ENCODE data around the gene ALPK1.

Gene ALPK1

DNA sequence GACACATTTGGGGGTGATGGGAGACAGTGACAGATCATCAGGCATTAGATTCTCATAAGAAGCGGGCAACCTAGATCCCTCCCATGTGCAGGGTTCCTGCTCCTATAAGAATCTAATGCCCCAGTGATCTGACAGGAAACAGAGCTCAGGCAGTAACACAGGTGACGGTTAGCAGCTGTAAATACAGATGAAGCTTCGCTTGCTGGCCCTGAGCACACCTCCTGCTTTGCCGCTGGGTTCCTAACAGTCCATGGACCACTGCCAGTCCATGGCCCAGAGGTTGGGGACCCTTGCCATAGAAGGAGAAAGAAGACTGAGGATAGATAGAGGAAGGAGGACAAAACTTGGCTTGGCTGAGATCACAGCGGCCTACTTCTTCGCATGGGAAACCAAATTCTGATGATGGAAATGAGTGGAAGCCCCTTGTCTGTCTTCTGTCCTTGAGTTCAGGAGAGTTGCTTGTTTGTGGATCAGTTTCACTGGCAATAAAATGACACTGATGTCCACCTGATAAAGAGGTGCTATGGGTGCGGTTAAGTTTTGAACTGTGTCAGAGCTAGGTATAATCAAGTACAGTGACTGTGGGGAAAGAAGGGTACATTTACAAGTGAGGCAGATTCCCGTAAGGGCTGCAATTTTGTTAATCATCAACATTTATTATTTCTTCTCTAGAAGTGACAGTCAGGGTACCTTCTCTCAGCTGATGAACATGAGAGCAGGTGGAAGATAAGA is 9.7 kb upstream of the ALPK1 start:
- no peak overlapping the region for H2BK5ac ChIP-seq (ENCODE audit: low read depth, low read length, poor library complexity, severe bottlenecking)
- 98% methylated on average over 7 of the region's 8 CpGs for WGBS

DNA sequence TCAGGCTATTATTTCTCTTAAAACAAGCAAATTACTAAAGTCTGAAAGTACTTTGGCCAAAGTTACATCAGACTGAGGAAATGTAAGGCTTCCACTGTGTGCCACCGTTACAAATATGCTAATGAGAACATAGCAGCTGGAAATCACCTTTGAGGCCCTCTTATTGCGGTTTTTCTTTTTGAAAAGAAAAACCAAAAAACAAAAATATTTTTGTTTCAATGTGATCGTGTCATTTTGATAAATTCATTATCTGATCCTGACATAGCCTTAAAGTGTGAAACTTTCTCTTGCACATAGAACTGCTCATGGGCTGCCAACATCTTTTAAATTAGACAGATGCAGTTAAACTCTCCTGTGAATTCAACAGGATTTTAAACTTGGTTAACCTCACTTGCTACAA is 8.7 kb upstream of the ALPK1 start:
- H3K79me1 ChIP-seq (replicated peaks; ENCODE audit: low read length, poor library complexity, severe bottlenecking) = peaks cover 1% of the 10 kb centered on the region
- no peaks in the 10 kb centered on the region for H3K27me3 ChIP-seq (ENCODE audit: control insufficient read depth in 1 of 2, insufficient read depth in 1 of 2, low read length in 2 of 2)
- 85% methylated on average over 3 of the region's 3 CpGs for WGBS
- H3K4ac ChIP-seq (ENCODE audit: low read depth in 1 of 2, low read length in 2 of 2) = no peak overlapping the region
- no peak for DNase-seq
- no peak overlapping the region for H4K91ac ChIP-seq (ENCODE audit: low read length)
- H2AFZ ChIP-seq (ENCODE audit: low read depth, low read length) = no peak overlapping the region
- H3K9ac ChIP-seq (ENCODE audit: low read length) = no peak overlapping the region
- no peak overlapping the region for H3K18ac ChIP-seq (ENCODE audit: low read depth in 1 of 2, low read length in 2 of 2)
- no peak overlapping the region for H2BK12ac ChIP-seq (ENCODE audit: low read length in 2 of 2)
- no peak overlapping the region for H2AK5ac ChIP-seq (ENCODE audit: low read length, severe bottlenecking)
- H3K27ac ChIP-seq (ENCODE audit: low read length, poor library complexity, severe bottlenecking) = no peak overlapping the region
- H2BK5ac ChIP-seq (ENCODE audit: low read depth, low read length, poor library complexity, severe bottlenecking) = no peak overlapping the region
- H3K4me1 ChIP-seq (ENCODE audit: control insufficient read depth, insufficient read depth, low read depth, low read length) = peaks cover 9% of the 10 kb centered on the region
- no peak overlapping the region for H2BK120ac ChIP-seq (ENCODE audit: low read depth, low read length)
- no peak overlapping the region for H3K4me2 ChIP-seq (ENCODE audit: low read length, poor library complexity, severe bottlenecking)
- no peak overlapping the region for H4K8ac ChIP-seq (ENCODE audit: low read length)
- H3K4me3 ChIP-seq (ENCODE audit: insufficient read depth in 1 of 2, low read depth in 1 of 2, low read length in 2 of 2) = no peak overlapping the region
- H3K23ac ChIP-seq (ENCODE audit: low read length in 2 of 2) = no peak overlapping the region
- H3K9me3 ChIP-seq (ENCODE audit: control insufficient read depth, low read length) = no peaks in the 10 kb centered on the region
- no peak overlapping the region for H3K14ac ChIP-seq (ENCODE audit: low read length in 2 of 2)
- no peaks in the 10 kb centered on the region for H3K36me3 ChIP-seq (ENCODE audit: control insufficient read depth in 1 of 2, insufficient read depth in 2 of 2, low read depth in 1 of 2, low read length in 2 of 2)
- H2BK15ac ChIP-seq (ENCODE audit: low read depth, poor library complexity, severe bottlenecking) = no peak overlapping the region

More for the DNA sequence above, 9.7 kb upstream of the ALPK1 start:
- no peak overlapping the region for H2AFZ ChIP-seq (ENCODE audit: low read depth, low read length)
- no peak overlapping the region for H3K4ac ChIP-seq (ENCODE audit: low read depth in 1 of 2, low read length in 2 of 2)
- H2AK5ac ChIP-seq (ENCODE audit: low read length, severe bottlenecking) = no peak overlapping the region
- peaks cover 9% of the 10 kb centered on the region for H3K4me1 ChIP-seq (ENCODE audit: control insufficient read depth, insufficient read depth, low read depth, low read length)
- H3K36me3 ChIP-seq (ENCODE audit: control insufficient read depth in 1 of 2, insufficient read depth in 2 of 2, low read depth in 1 of 2, low read length in 2 of 2) = no peaks in the 10 kb centered on the region
- H3K14ac ChIP-seq (ENCODE audit: low read length in 2 of 2) = no peak overlapping the region
- H3K79me1 ChIP-seq (replicated peaks; ENCODE audit: low read length, poor library complexity, severe bottlenecking) = peaks cover 8% of the 10 kb centered on the region
- H3K4me2 ChIP-seq (ENCODE audit: low read length, poor library complexity, severe bottlenecking) = no peak overlapping the region
- no peak overlapping the region for H2BK15ac ChIP-seq (ENCODE audit: low read depth, poor library complexity, severe bottlenecking)
- H3K18ac ChIP-seq (ENCODE audit: low read depth in 1 of 2, low read length in 2 of 2) = no peak overlapping the region
- no peak overlapping the region for H3K9ac ChIP-seq (ENCODE audit: low read length)
- no peak overlapping the region for H2BK120ac ChIP-seq (ENCODE audit: low read depth, low read length)
- no peaks in the 10 kb centered on the region for H3K9me3 ChIP-seq (ENCODE audit: control insufficient read depth, low read length)
- no peaks in the 10 kb centered on the region for H3K27me3 ChIP-seq (ENCODE audit: control insufficient read depth in 1 of 2, insufficient read depth in 1 of 2, low read length in 2 of 2)
- no peak overlapping the region for H4K91ac ChIP-seq (ENCODE audit: low read length)
- no peak overlapping the region for H3K4me3 ChIP-seq (ENCODE audit: insufficient read depth in 1 of 2, low read depth in 1 of 2, low read length in 2 of 2)
- DNase-seq = no peak
- H4K8ac ChIP-seq (ENCODE audit: low read length) = no peak overlapping the region
- H3K27ac ChIP-seq (ENCODE audit: low read length, poor library complexity, severe bottlenecking) = no peak overlapping the region
- no peak overlapping the region for H3K23ac ChIP-seq (ENCODE audit: low read length in 2 of 2)
- H2BK12ac ChIP-seq (ENCODE audit: low read length in 2 of 2) = no peak overlapping the region

DNA sequence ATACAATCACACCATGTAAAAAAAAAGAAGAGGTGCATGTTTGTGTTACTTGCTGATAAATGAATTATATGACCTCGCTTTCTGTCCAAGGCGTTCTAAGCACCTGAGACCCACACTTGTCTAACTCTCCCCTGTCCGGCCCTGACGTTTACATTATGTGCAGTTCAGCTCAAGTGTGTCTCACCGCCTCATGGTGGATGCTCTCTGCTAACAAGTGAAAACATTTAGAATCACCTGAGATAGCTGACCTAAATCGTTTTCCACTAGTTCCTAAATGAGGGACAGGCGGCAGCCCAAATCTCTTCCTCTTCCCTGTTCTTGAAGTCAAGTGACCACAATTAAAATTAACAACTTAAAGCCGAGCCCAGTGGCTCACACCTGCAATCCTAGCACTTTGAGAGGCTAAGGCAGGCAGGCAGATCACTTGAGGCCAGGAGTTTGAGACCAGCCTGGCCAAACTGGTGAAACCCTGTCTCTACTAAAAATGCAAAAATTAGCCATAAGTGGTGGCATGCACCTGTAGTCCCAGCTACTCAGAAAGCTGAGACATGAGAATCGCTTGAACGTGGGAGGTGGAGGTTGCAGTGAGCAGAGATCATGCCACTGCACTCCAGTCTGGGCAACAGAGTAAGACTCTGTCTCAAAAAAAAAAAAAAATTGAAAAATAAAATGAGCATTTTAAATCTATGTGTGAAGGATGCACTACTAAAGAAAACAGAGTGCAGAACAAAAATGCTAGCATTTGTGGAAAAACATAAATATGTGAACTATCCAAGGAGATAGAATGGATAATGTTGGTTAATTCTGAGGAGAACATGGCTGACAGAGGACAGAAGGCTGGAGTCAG is 7.5 kb upstream of the ALPK1 start:
- H3K4ac ChIP-seq (ENCODE audit: low read depth in 1 of 2, low read length in 2 of 2) = no peak overlapping the region
- no peak overlapping the region for H2AK5ac ChIP-seq (ENCODE audit: low read length, severe bottlenecking)
- no peak for DNase-seq
- H2AFZ ChIP-seq (ENCODE audit: low read depth, low read length) = no peak overlapping the region
- H2BK12ac ChIP-seq (ENCODE audit: low read length in 2 of 2) = no peak overlapping the region
- H2BK15ac ChIP-seq (ENCODE audit: low read depth, poor library complexity, severe bottlenecking) = no peak overlapping the region
- no peak overlapping the region for H3K18ac ChIP-seq (ENCODE audit: low read depth in 1 of 2, low read length in 2 of 2)
- H3K4me1 ChIP-seq (ENCODE audit: control insufficient read depth, insufficient read depth, low read depth, low read length) = peaks cover 6% of the 10 kb centered on the region
- no peak overlapping the region for H3K14ac ChIP-seq (ENCODE audit: low read length in 2 of 2)
- no peak overlapping the region for H3K27ac ChIP-seq (ENCODE audit: low read length, poor library complexity, severe bottlenecking)
- no peak overlapping the region for H3K4me3 ChIP-seq (ENCODE audit: insufficient read depth in 1 of 2, low read depth in 1 of 2, low read length in 2 of 2)
- H4K91ac ChIP-seq (ENCODE audit: low read length) = no peak overlapping the region
- H4K8ac ChIP-seq (ENCODE audit: low read length) = no peak overlapping the region
- H3K9me3 ChIP-seq (ENCODE audit: control insufficient read depth, low read length) = no peaks in the 10 kb centered on the region
- no peak overlapping the region for H3K9ac ChIP-seq (ENCODE audit: low read length)
- H3K23ac ChIP-seq (ENCODE audit: low read length in 2 of 2) = no peak overlapping the region
- H2BK5ac ChIP-seq (ENCODE audit: low read depth, low read length, poor library complexity, severe bottlenecking) = no peak overlapping the region
- no peaks in the 10 kb centered on the region for H3K36me3 ChIP-seq (ENCODE audit: control insufficient read depth in 1 of 2, insufficient read depth in 2 of 2, low read depth in 1 of 2, low read length in 2 of 2)
- H3K4me2 ChIP-seq (ENCODE audit: low read length, poor library complexity, severe bottlenecking) = no peak overlapping the region
- H3K27me3 ChIP-seq (ENCODE audit: control insufficient read depth in 1 of 2, insufficient read depth in 1 of 2, low read length in 2 of 2) = no peaks in the 10 kb centered on the region
- H3K79me1 ChIP-seq (replicated peaks; ENCODE audit: low read length, poor library complexity, severe bottlenecking) = peaks cover 1% of the 10 kb centered on the region
- no peak overlapping the region for H2BK120ac ChIP-seq (ENCODE audit: low read depth, low read length)
- WGBS = 92% methylated on average over 10 of the region's 10 CpGs

DNA sequence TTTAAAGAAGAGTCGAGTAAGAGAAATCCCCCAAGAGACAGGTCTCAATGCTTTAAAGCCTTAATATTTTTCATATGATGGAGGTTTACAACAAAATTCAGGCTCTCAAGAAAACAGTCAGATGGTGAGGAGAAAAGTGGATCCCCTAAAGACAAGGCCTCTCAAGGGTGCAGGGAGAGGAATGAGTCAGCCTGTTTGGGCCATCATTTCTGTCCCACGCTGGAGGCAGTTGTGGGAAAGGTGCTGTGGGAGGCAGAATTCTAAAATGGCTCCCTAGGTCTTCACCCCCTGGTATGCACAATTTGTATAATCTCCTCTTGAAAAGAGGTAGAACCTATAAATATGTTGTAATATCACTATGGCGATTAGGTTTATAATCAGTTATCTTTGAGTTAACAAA is 6.8 kb upstream of the ALPK1 start:
- peaks cover under 1% of the 10 kb centered on the region for H3K79me1 ChIP-seq (replicated peaks; ENCODE audit: low read length, poor library complexity, severe bottlenecking)
- H2BK5ac ChIP-seq (ENCODE audit: low read depth, low read length, poor library complexity, severe bottlenecking) = no peak overlapping the region
- H3K4me2 ChIP-seq (ENCODE audit: low read length, poor library complexity, severe bottlenecking) = no peak overlapping the region
- H2AK5ac ChIP-seq (ENCODE audit: low read length, severe bottlenecking) = no peak overlapping the region
- no peaks in the 10 kb centered on the region for H3K36me3 ChIP-seq (ENCODE audit: control insufficient read depth in 1 of 2, insufficient read depth in 2 of 2, low read depth in 1 of 2, low read length in 2 of 2)
- H2BK15ac ChIP-seq (ENCODE audit: low read depth, poor library complexity, severe bottlenecking) = no peak overlapping the region
- no peak overlapping the region for H3K4ac ChIP-seq (ENCODE audit: low read depth in 1 of 2, low read length in 2 of 2)
- H3K27ac ChIP-seq (ENCODE audit: low read length, poor library complexity, severe bottlenecking) = no peak overlapping the region
- WGBS = 93% methylated on average over 3 of the region's 3 CpGs
- H2AFZ ChIP-seq (ENCODE audit: low read depth, low read length) = no peak overlapping the region
- no peak overlapping the region for H2BK12ac ChIP-seq (ENCODE audit: low read length in 2 of 2)
- DNase-seq = no peak
- H3K4me3 ChIP-seq (ENCODE audit: insufficient read depth in 1 of 2, low read depth in 1 of 2, low read length in 2 of 2) = no peak overlapping the region
- no peak overlapping the region for H3K23ac ChIP-seq (ENCODE audit: low read length in 2 of 2)
- H3K4me1 ChIP-seq (ENCODE audit: control insufficient read depth, insufficient read depth, low read depth, low read length) = peaks cover 5% of the 10 kb centered on the region
- H4K8ac ChIP-seq (ENCODE audit: low read length) = no peak overlapping the region
- no peak overlapping the region for H3K18ac ChIP-seq (ENCODE audit: low read depth in 1 of 2, low read length in 2 of 2)
- H3K9me3 ChIP-seq (ENCODE audit: control insufficient read depth, low read length) = no peaks in the 10 kb centered on the region
- no peak overlapping the region for H4K91ac ChIP-seq (ENCODE audit: low read length)
- no peak overlapping the region for H3K14ac ChIP-seq (ENCODE audit: low read length in 2 of 2)
- H3K27me3 ChIP-seq (ENCODE audit: control insufficient read depth in 1 of 2, insufficient read depth in 1 of 2, low read length in 2 of 2) = no peaks in the 10 kb centered on the region
- H2BK120ac ChIP-seq (ENCODE audit: low read depth, low read length) = no peak overlapping the region
- no peak overlapping the region for H3K9ac ChIP-seq (ENCODE audit: low read length)
